T47D (cell line): ENCODE results near the gene LRBA.

ENCODE experiments used
- DNase-seq, 2 experiments: peaks; one replicate each; pipeline versions ENCODE4 v3.0.0 to v3.0.0-alpha.2; 2011 to 2012; ENCODE audit warnings: low read depth in 1 of 2, low spot score in 1 of 2
- JUND ChIP-seq: IDR thresholded peaks from 2 replicates; pipeline ENCODE4 v1.6.1; 2012; ENCODE audit warnings: low read depth
- in situ Hi-C: cut with HindIII; loops from 2 replicates; pipeline ENCODE4 v1.10.0; 2016; ENCODE audit warnings: low sequenced_read_pairs, low pct_unique_long_range_greater_than_20kb

Gene LRBA

GRCh38 chr4:150725957-150726523 lies 289.0 kb downstream of the LRBA start:
- no peak for TF ChIP-seq JUND
- in situ Hi-C loops = no loop called here
- DNase-seq = no peak

DNA sequence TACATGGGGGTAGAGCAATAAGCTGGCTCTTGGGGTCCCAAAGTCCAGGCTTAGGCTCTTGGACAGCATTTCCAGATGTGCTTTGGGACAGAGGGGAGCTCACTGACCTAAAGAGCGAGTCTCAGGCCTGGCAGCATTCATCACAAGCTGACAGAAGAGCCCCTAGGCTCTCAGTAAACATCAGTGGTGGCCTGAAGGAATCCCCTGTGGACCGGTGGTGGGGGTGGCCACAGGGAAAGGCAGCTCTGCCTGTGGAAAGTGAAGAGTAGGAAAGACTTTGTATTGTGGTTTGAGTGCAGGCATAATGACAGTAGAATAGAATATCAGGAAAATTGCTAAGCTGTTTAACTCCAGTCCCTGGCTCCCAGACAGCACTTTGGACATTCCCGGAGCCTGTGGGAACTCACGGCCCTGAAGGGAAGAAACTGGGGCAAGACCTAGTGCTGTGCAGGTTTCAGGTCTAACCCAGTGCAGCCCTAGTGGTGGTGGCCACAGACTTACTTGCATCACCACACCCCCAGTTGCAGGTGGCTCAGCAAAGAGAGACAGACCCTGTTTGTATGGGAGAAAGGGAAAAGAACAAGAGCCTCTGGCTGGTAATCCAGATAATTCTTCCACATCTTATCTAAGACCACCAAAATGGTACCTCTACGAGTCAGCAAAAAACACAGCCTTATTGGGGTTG lies 291.2 kb downstream of the LRBA start:
- no peak for TF ChIP-seq JUND
- in situ Hi-C loops = no loop called here
- DNase-seq = no peak

DNA sequence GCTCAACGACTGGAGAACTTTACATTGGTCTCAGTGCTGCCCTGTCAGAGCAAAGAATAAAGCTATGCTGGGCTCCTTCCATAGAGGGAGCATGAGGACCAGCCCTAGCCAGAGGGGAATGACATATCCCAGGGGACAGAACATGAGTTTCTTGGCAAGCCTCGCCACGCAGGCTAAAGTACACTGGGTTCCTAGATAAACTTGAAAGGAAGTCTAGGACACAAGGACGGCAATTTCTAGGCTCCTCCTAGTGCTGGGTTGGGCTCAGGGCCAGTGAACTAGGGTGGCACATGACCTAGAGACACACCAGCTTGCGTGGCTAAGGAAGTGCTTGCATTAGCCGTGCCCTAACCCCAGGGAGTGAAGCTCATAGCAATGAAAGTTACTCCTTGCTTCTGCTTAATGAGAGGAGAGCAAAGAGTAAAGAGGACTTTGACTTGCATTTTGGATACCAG lies 292.1 kb downstream of the LRBA start:
- no peak for TF ChIP-seq JUND
- DNase-seq = peak in 1 of 2 experiments; percentile 21
- in situ Hi-C loops = no loop called here

DNA sequence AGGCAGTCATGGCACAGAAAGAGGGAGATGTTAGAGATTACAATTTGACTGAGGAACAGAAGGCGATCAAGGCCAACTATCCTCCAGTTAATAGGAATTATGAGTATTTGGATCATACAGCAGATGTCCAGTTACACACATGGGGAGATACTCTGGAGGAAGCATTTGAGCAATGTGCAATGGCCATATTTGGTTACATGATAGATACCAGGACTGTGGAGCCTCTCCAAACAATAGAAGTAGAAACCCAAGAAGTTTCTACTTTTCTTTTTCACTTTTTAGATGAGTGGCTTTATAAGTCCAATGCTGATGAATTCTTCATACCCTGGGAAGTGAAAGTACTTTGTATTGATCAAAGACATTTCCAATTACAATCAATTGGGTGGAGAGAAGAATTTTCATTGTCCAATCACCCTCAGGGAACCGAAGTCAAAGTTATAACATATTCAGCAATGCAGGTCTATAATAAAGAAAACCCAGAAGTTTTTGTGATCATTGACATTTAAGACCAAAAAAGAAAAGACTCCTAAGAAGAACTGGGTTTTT lies 294.0 kb downstream of the LRBA start:
- DNase-seq = no peak
- no peak for TF ChIP-seq JUND
- in situ Hi-C loops = no loop called here

DNA sequence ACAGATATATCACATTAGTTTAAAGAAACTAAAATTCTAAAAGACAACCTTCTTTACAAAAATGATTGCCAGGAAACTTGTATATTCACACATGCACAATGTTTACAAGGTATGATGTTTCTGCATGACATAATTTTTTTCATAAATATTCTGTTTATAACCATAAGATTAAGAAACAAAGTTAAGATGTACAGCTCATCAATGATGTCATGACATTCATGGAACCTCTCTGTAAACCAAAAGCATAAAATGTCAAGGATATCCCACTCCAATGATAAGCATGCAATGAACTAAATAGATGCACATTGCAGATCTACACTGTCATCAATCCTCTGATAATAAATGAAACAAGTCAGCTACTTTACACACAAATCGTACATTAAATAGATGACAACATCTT lies 297.1 kb downstream of the LRBA start:
- TF ChIP-seq JUND = no peak
- DNase-seq = no peak
- in situ Hi-C loops = no loop called here

- in situ Hi-C loops = no loop called here
- DNase-seq = peak in 1 of 2 experiments; percentile 5
- TF ChIP-seq JUND = no peak
Observed at GRCh38 chr4:150714462-150715438, 300.3 kb downstream of the LRBA start.

DNA sequence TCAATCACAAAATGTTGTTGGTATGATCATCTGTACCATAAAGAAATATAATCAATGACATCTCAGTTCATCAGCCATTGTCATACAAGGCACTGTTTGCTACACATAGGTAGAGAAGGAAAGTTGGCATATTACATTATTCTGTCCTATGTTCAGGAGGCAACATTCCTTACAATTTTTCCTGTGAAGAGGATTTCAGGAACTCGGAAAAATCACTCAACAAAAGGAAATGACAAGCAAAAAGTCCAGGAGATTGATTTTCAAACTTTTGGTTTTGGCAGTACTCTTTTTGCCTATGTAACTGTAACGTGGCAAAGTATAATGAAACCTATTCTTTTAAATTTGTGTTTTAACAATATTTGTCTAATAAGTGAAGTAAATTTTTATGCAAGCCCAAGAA lies 301.8 kb downstream of the LRBA start:
- TF ChIP-seq JUND = no peak
- no peak for DNase-seq
- in situ Hi-C loops = no loop called here

DNA sequence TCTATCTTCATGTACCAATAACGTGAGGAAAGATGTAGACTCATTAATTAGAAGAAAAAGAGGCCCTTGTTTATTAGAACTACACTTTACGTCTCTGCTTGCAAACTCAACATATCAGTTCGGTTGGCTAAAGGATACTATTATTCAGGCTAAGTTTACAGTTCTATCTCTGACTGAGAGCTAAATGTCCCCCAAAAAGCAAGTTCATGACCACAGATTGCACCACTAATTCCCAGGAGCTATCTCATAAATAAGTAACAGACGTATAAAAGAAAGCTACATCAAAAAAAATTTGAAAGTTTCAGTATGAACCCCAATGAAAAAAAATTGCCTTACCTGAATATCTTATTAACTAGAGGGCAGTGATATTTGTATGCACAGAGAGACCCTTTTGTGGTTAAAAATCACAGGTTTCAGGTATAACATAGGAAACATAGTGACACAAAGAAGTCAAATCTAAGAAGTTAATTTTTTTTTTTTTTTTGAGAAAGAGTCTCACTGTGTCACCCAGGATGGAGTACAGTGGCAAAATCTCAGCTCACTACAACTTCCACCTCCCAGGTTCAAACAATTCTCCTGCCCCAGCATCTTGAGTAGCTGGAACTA lies 304.2 kb downstream of the LRBA start:
- no peak for TF ChIP-seq JUND
- in situ Hi-C loops = no loop called here
- no peak for DNase-seq

- no peak for DNase-seq
- TF ChIP-seq JUND = no peak
- in situ Hi-C loops = no loop called here
Observed at GRCh38 chr4:150708004-150708403, 307.1 kb downstream of the LRBA start.

- DNase-seq = no peak
- TF ChIP-seq JUND = no peak
- in situ Hi-C loops = no loop called here
Observed at GRCh38 chr4:150699599-150699998, 315.5 kb downstream of the LRBA start.

GRCh38 chr4:150695162-150695561 lies 319.9 kb downstream of the LRBA start:
- no peak for TF ChIP-seq JUND
- DNase-seq = no peak
- in situ Hi-C loops = no loop called here

- TF ChIP-seq JUND = no peak
Observed at GRCh38 chr4:150694438-150694837, 320.6 kb downstream of the LRBA start.

More at GRCh38 chr4:150694438-150694837, 320.6 kb downstream of the LRBA start:
- no peak for DNase-seq
- in situ Hi-C loops = no loop called here
